ENCODE results near the gene ASTN2.

ASTN2 gene

GRCh38 chr9:116576386-116576785 lies 838.5 kb downstream of the ASTN2 start:
- Histone ChIP-seq H3K4me3 (ENCODE audit: low read depth, low read length) (no peak overlapping the region), H3K4me1 (ENCODE audit: control insufficient read depth, insufficient read depth, low read length, unreplicated experiment) (peaks cover 7% of the 10 kb centered on the region)

GRCh38 chr9:116574027-116574679 lies 840.7 kb downstream of the ASTN2 start:
- Histone ChIP-seq H3K27me3 (ENCODE audit: insufficient read depth, low read length) (no peaks in the 10 kb centered on the region), H3K4me3 (ENCODE audit: low read depth, low read length) (no peak overlapping the region), H3K27ac (ENCODE audit: low read depth, low read length) (no peak overlapping the region), H2AFZ (ENCODE audit: low read length, unreplicated experiment) (no peak overlapping the region), H3K79me2 (ENCODE audit: control insufficient read depth, insufficient read depth, low read length, unreplicated experiment) (no peaks in the 10 kb centered on the region), H3K36me3 (ENCODE audit: insufficient read depth, low read length) (no peaks in the 10 kb centered on the region), H3K4me1 (ENCODE audit: control insufficient read depth, insufficient read depth, low read length, unreplicated experiment) (peaks cover 12% of the 10 kb centered on the region)

More at GRCh38 chr9:116576386-116576785, 838.5 kb downstream of the ASTN2 start:
- no peak overlapping the region for H3K27ac ChIP-seq (ENCODE audit: low read depth, low read length)
- no peaks in the 10 kb centered on the region for H3K36me3 ChIP-seq (ENCODE audit: insufficient read depth, low read length)
- H3K79me2 ChIP-seq (ENCODE audit: control insufficient read depth, insufficient read depth, low read length, unreplicated experiment) = no peaks in the 10 kb centered on the region
- no peak overlapping the region for H2AFZ ChIP-seq (ENCODE audit: low read length, unreplicated experiment)
- H3K27me3 ChIP-seq (ENCODE audit: insufficient read depth, low read length) = no peaks in the 10 kb centered on the region

GRCh38 chr9:116572095-116572748 lies 842.6 kb downstream of the ASTN2 start:
- Histone ChIP-seq H2AFZ (ENCODE audit: low read length, unreplicated experiment) (no peak overlapping the region), H3K79me2 (ENCODE audit: control insufficient read depth, insufficient read depth, low read length, unreplicated experiment) (no peaks in the 10 kb centered on the region), H3K4me1 (ENCODE audit: control insufficient read depth, insufficient read depth, low read length, unreplicated experiment) (peaks cover 18% of the 10 kb centered on the region), H3K27ac (ENCODE audit: low read depth, low read length) (no peak overlapping the region), H3K27me3 (ENCODE audit: insufficient read depth, low read length) (no peaks in the 10 kb centered on the region), H3K36me3 (ENCODE audit: insufficient read depth, low read length) (no peaks in the 10 kb centered on the region), H3K4me3 (ENCODE audit: low read depth, low read length) (no peak overlapping the region)

- Histone ChIP-seq H2AFZ (ENCODE audit: low read length, unreplicated experiment) (no peak overlapping the region), H3K4me3 (ENCODE audit: low read depth, low read length) (no peak overlapping the region), H3K79me2 (ENCODE audit: control insufficient read depth, insufficient read depth, low read length, unreplicated experiment) (no peaks in the 10 kb centered on the region), H3K36me3 (ENCODE audit: insufficient read depth, low read length) (no peaks in the 10 kb centered on the region), H3K27me3 (ENCODE audit: insufficient read depth, low read length) (no peaks in the 10 kb centered on the region), H3K27ac (ENCODE audit: low read depth, low read length) (no peak overlapping the region), H3K4me1 (ENCODE audit: control insufficient read depth, insufficient read depth, low read length, unreplicated experiment) (peaks cover 34% of the 10 kb centered on the region)
Observed at GRCh38 chr9:116569111-116569510, 845.7 kb downstream of the ASTN2 start.

- Histone ChIP-seq H2AFZ (ENCODE audit: low read length, unreplicated experiment) (no peak overlapping the region), H3K4me3 (ENCODE audit: low read depth, low read length) (no peak overlapping the region), H3K27me3 (ENCODE audit: insufficient read depth, low read length) (no peaks in the 10 kb centered on the region), H3K79me2 (ENCODE audit: control insufficient read depth, insufficient read depth, low read length, unreplicated experiment) (no peaks in the 10 kb centered on the region), H3K4me1 (ENCODE audit: control insufficient read depth, insufficient read depth, low read length, unreplicated experiment) (peaks cover 32% of the 10 kb centered on the region), H3K36me3 (ENCODE audit: insufficient read depth, low read length) (no peaks in the 10 kb centered on the region), H3K27ac (ENCODE audit: low read depth, low read length) (peak overlapping the region; percentile 73)
Observed at GRCh38 chr9:116566677-116567488, 848.0 kb downstream of the ASTN2 start.

GRCh38 chr9:116565986-116566385 lies 848.9 kb downstream of the ASTN2 start:
- Histone ChIP-seq H3K27ac (ENCODE audit: low read depth, low read length) (peak overlapping the region; percentile 73), H2AFZ (ENCODE audit: low read length, unreplicated experiment) (no peak overlapping the region), H3K4me3 (ENCODE audit: low read depth, low read length) (no peak overlapping the region), H3K4me1 (ENCODE audit: control insufficient read depth, insufficient read depth, low read length, unreplicated experiment) (peaks cover 23% of the 10 kb centered on the region), H3K79me2 (ENCODE audit: control insufficient read depth, insufficient read depth, low read length, unreplicated experiment) (no peaks in the 10 kb centered on the region), H3K27me3 (ENCODE audit: insufficient read depth, low read length) (no peaks in the 10 kb centered on the region), H3K36me3 (ENCODE audit: insufficient read depth, low read length) (no peaks in the 10 kb centered on the region)

- H3K36me3 ChIP-seq (ENCODE audit: insufficient read depth, low read length) = no peaks in the 10 kb centered on the region
- H3K27me3 ChIP-seq (ENCODE audit: insufficient read depth, low read length) = no peaks in the 10 kb centered on the region
- H3K4me3 ChIP-seq (ENCODE audit: low read depth, low read length) = no peak overlapping the region
- H3K27ac ChIP-seq (ENCODE audit: low read depth, low read length) = no peak overlapping the region
- H3K79me2 ChIP-seq (ENCODE audit: control insufficient read depth, insufficient read depth, low read length, unreplicated experiment) = no peaks in the 10 kb centered on the region
- H3K4me1 ChIP-seq (ENCODE audit: control insufficient read depth, insufficient read depth, low read length, unreplicated experiment) = peaks cover 22% of the 10 kb centered on the region
- H2AFZ ChIP-seq (ENCODE audit: low read length, unreplicated experiment) = no peak overlapping the region
Observed at GRCh38 chr9:116564266-116564793, 850.5 kb downstream of the ASTN2 start.

- Histone ChIP-seq H3K36me3 (ENCODE audit: insufficient read depth, low read length) (no peaks in the 10 kb centered on the region), H3K4me3 (ENCODE audit: low read depth, low read length) (no peak overlapping the region), H3K27me3 (ENCODE audit: insufficient read depth, low read length) (no peaks in the 10 kb centered on the region), H2AFZ (ENCODE audit: low read length, unreplicated experiment) (no peak overlapping the region), H3K4me1 (ENCODE audit: control insufficient read depth, insufficient read depth, low read length, unreplicated experiment) (no peaks in the 10 kb centered on the region), H3K27ac (ENCODE audit: low read depth, low read length) (no peak overlapping the region), H3K79me2 (ENCODE audit: control insufficient read depth, insufficient read depth, low read length, unreplicated experiment) (no peaks in the 10 kb centered on the region)
Observed at GRCh38 chr9:116558818-116559540, 855.9 kb downstream of the ASTN2 start.

- H3K27ac ChIP-seq (ENCODE audit: low read depth, low read length) = no peak overlapping the region
- H3K36me3 ChIP-seq (ENCODE audit: insufficient read depth, low read length) = no peaks in the 10 kb centered on the region
- H3K4me1 ChIP-seq (ENCODE audit: control insufficient read depth, insufficient read depth, low read length, unreplicated experiment) = no peaks in the 10 kb centered on the region
- no peaks in the 10 kb centered on the region for H3K27me3 ChIP-seq (ENCODE audit: insufficient read depth, low read length)
- H2AFZ ChIP-seq (ENCODE audit: low read length, unreplicated experiment) = no peak overlapping the region
- H3K79me2 ChIP-seq (ENCODE audit: control insufficient read depth, insufficient read depth, low read length, unreplicated experiment) = no peaks in the 10 kb centered on the region
- no peak overlapping the region for H3K4me3 ChIP-seq (ENCODE audit: low read depth, low read length)
Observed at GRCh38 chr9:116558035-116558434, 856.8 kb downstream of the ASTN2 start.

GRCh38 chr9:116555556-116556155 lies 859.2 kb downstream of the ASTN2 start:
- peaks cover 10% of the 10 kb centered on the region for H3K4me1 ChIP-seq (ENCODE audit: control insufficient read depth, insufficient read depth, low read length, unreplicated experiment)
- no peak overlapping the region for H2AFZ ChIP-seq (ENCODE audit: low read length, unreplicated experiment)
- H3K27ac ChIP-seq (ENCODE audit: low read depth, low read length) = no peak overlapping the region
- H3K27me3 ChIP-seq (ENCODE audit: insufficient read depth, low read length) = no peaks in the 10 kb centered on the region
- no peaks in the 10 kb centered on the region for H3K36me3 ChIP-seq (ENCODE audit: insufficient read depth, low read length)
- no peak overlapping the region for H3K4me3 ChIP-seq (ENCODE audit: low read depth, low read length)
- H3K79me2 ChIP-seq (ENCODE audit: control insufficient read depth, insufficient read depth, low read length, unreplicated experiment) = no peaks in the 10 kb centered on the region
